Measurements from ENCODE around the gene MAP3K13. TPM values are rescaled to one million over a fixed set of nuclear protein-coding genes. Genes with fewer than 3 reads are reported as not detected.

Gene MAP3K13
- total RNA-seq, 4 donors from 2014 or later = 7.6 to 20.9 (median 14.4) TPM

DNA sequence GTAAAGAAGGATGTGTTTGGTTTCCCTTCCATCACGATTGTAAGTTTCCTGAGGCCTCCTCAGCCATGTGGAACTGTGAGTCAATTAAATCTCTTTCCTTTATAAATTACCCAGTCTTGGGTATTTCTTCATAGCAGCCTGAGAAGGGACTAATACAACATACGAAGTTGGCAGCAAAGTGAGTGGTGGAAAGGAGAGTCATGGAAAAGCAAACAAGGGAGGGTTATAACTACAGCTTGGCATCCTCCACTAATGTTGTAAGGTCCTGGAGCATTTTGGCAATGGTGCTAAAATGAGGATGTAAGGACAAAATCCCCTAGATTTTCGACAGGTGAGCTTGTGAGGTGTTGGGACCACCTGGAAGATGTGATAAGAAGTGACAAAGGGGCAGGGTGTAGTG, 141.7 kb downstream of the MAP3K13 start:
- TF ChIP-seq, protein P1, sequence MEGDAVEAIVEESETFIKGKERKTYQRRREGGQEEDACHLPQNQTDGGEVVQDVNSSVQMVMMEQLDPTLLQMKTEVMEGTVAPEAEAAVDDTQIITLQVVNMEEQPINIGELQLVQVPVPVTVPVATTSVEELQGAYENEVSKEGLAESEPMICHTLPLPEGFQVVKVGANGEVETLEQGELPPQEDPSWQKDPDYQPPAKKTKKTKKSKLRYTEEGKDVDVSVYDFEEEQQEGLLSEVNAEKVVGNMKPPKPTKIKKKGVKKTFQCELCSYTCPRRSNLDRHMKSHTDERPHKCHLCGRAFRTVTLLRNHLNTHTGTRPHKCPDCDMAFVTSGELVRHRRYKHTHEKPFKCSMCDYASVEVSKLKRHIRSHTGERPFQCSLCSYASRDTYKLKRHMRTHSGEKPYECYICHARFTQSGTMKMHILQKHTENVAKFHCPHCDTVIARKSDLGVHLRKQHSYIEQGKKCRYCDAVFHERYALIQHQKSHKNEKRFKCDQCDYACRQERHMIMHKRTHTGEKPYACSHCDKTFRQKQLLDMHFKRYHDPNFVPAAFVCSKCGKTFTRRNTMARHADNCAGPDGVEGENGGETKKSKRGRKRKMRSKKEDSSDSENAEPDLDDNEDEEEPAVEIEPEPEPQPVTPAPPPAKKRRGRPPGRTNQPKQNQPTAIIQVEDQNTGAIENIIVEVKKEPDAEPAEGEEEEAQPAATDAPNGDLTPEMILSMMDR (IDR thresholded peaks at IDR 0.05; ENCODE audit: low read depth) = no peak

DNA sequence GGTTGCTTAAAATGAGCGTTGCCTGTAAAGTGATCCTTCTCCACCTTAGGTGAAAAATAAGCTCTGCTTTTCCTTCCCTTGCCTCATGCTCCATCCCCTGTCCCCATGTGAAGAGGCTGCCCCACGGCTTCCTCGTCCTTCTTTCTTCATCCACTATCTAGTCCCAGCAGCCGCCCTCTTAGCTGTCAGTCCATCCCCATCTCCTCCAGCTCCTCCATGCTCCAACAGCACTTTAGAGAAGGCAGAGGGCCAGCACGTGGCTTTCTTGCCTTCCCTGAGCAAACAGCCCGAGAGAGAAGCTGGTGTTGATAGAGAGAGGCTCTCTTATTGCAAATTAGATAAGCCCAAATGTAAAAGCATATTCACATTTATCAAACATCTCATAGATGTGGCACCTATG, 144.9 kb downstream of the MAP3K13 start:
- TF ChIP-seq, protein P1 (IDR thresholded peaks at IDR 0.05; ENCODE audit: low read depth) = no peak

DNA sequence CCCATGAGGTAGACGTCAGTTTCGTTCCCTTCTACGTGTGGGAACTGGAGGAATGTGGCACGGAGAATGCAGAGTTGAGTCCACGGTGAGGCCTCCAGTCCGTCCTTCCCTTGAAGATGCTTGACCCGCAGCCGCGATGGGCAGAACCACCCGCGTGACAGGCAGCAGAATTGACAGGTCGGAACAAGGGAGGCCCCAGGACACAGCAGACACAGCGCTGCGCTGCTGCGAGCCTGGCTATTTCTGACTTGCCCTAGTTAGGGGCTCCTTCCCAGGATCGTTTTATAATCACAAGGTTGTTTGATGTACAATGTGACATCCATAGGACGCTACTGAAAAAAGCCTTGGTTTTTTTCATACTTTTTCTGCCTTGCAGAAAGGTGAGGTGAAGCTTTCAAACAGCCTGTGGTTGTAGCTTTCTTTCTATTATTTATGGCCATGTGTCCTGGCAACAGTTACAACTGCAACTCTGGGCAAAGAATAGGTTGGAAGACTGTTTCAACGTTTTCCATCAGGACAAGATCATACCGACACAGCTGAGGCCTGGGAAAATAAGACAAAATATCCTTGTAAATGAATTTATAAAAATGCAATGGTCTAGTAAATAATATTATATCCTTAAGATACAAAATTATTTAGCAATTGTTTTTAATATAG, 145.5 kb downstream of the MAP3K13 start:
- TF ChIP-seq, protein P1 (IDR thresholded peaks at IDR 0.05; ENCODE audit: low read depth) = no peak

DNA sequence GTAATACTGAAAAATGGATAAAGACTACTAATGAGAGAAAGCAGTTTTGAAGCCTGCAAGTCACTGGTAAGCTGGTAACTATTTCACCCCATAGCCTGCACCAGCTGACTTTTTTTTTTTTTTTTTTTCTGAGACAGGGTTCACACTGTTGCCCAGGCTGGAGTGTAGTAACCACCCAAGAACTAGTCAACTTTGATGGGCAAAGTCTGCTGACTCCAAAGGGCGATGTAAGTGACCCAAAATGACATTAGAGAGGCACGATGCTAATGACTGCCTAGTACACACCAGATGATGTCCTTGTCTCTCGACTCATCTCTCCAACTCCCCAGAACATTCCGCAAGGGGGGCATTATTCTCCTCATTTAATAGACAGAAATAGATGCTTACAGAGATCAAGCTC, 148.8 kb downstream of the MAP3K13 start:
- TF ChIP-seq, protein P1 (IDR thresholded peaks at IDR 0.05; ENCODE audit: low read depth) = no peak

DNA sequence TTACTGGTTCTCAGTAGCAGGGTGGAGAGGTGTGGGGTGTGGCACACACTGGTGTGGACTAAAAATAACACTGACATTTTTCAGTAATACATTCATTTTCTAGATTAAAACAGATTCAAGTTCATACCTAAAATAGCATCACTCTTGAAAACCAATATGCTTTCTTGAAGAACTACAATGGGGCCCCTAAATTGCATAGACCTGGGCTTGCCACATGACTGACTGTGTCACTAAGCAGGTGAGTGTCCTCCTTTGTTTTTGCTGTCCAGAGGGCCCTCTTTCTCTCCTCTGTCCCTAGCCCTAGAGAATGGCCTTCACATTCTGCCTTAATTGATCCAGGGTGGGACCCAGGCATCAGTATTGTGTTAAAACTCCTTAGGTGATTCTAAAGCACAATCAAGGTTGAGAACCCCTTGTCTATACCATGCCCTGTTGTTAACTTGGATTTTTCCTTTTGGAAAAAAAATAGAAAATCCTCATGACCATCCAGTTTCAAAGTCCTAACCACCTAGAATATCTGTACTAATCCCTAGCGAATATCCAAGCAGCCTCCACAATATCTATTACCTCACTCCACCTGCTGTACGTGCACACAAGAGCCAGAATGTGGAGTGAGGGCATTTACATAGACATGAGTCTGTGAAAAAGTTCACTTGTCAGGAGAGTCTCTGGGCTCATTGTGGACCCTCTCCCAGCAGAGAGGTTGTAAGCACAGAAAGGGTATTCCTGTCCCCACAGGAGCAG, 154.6 kb downstream of the MAP3K13 start:
- TF ChIP-seq, protein P1 (IDR thresholded peaks at IDR 0.05; ENCODE audit: low read depth) = no peak

DNA sequence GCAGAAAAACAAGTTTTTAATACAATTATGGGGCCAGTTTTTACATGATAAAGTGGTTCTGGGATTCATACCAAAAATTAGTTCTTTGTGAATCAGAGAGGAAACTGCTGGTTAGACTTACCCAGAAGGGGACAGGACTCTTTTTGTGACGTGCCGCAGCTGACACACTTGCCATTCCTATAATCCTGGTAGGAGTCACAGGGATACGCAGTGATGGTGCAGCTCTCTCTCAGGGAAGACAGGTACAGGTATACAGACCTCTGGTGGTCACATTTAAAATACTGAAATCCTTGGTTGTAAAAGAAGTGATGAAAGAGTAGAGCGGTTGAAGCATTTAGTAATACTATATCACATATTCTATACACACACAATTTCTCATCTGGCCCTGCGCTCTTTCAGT, 156.1 kb downstream of the MAP3K13 start:
- TF ChIP-seq, protein P1 (IDR thresholded peaks at IDR 0.05; ENCODE audit: low read depth) = no peak

DNA sequence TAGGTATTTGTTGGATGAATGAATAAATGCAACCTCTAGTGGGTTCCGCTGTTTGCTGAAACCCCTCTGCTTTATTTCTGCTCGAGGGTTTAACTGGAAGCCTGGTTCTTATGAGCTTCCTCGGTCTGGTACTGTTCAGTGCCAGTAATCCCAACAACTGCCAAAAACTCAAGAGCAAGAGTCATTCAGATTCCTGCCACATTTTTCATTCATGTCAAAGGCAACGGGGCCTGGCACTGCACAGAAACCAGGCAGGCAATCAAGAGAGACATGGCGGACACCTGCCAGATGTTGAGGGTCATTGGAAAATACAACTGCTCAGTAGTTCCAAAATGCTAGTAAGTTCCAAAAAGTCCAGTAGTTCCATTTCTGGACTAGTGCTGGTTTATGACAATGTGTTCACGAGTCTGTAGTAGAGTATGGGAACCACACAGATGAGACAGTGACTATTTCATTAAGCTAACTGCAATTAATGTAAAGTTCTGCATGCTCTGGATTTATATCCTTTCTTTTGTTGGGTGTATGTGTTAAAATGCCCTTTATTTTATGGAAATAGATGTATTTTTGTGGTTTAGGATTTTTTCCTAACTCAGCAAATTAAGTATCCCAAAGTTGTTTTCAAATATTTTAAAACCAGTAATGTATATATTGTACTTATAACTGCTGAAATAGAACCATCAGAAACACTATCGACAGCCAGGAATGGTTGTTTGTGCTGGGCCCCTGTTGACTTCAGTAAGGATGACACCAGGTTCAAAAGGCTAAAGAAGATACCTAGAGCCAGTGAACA, 158.6 kb downstream of the MAP3K13 start:
- TF ChIP-seq, protein P1 (IDR thresholded peaks at IDR 0.05; ENCODE audit: low read depth) = no peak
